Measurements from ENCODE around the gene LRMDA.

The LRMDA gene

DNA sequence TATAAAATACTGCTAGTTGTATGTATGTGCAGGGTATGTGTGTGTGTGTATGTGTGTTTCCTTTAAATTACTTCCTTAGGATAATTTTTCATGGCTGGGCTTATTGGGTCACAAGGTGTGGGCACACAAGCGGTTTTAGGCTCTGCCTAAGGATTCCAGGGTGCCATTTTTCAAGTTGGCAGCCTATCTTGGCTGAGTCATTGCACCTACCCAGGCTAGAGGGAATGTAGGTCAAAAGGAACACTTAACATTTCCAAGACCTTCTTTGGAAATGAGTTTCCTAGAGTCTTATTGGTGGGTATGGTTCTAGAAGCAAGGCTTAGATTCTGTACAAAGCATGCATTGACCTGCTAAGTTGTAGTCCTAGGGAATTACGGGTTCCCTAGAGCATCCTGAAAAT lies 642.1 kb downstream of the LRMDA start:
- DNase-seq, result no peak

DNA sequence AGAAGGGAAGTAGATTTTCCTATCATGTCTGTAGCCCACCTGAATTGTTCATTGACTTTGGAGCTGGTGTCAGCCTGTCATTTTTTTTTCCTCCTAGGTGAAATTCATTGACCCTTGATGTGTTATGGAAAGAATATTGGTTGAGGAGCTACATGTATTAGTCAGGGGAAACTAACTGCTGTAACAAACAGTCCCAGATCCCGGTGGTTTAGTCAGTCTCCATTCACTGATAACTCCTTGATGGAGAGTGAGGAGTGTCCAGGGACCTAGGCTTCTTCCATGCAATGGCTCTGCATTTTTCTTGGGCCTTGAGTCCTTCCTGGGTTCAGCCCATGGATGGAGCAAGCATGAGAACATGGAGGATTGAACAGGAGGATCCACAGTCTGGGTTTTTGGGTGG lies 643.2 kb downstream of the LRMDA start:
- DNase-seq, result no peak

DNA sequence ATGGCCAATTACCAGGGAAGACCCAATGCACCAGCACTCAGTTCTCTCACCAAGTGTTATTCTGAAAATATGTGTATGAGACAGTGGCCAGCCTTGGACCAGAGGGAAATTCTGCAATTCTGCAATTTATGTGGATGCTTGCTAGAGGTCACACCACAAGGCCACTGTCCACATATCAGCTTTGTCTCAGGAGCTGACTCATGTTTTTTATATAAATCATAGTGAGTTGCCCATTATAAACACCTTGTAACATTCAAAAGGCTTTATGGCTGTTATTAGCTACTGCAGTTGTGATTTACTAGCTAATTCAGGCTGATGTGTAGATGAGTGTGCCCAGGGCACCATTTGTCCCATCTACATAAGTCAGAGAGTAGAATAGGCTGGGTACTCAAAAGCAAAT lies 649.0 kb downstream of the LRMDA start:
- no peak for DNase-seq

DNA sequence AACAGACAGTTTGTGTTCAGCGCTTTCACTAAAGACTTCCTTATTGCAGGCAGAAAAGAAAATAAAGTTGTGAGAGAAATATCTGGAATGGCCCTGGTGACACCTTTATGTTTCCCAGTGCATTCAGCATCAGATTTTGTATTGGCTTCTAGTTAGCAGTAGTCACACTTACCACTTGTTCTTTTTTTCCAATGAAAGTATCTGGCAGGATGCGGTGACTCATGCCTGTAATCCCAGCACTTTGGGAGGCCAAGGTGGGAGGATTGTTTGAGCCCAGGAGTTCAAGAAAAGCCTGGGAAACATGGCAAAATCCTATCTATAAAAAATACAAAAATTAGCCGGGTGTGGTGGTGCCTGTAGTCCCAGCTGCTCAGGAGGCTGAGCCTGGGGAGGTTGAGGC lies 649.6 kb downstream of the LRMDA start:
- DNase-seq, result no peak

DNA sequence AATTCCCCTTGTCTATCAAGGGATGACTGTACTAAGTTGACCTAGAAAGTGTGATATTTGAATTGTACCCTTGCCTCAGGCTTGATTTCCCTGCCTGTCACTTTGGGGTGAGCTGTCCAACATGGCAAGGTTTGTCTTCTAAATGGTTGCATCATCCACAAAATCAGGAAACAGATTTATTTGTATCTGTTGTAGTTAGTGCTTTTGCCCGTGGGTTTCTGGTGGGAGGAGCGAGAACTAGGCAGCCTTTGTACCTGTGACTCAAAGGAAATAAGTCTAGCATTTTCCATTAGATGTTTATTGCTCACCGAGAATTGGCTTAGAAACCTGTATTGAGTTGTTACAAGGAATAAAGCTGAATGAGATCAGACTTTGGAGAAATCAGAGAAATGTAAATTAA lies 650.8 kb downstream of the LRMDA start:
- DNase-seq, result no peak

DNA sequence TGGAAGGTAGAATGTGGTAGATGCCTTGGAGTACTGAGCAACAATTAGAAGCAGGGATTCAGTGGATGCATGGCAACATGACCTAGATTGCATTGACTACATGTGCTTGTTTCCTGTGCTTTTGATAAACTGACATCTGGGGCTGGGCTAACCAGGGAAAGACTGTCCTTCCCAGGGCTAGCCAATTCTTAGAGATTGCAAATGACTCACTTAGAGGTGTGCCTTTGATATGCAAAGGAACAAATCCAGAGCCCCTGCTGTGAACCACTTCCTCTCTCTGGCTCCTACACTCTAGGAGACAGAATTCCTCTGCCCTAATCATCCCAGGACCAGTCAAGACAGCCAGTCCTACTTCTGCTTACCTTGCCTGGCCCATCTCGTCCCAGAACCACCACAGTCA lies 651.5 kb downstream of the LRMDA start:
- DNase-seq, result no peak

DNA sequence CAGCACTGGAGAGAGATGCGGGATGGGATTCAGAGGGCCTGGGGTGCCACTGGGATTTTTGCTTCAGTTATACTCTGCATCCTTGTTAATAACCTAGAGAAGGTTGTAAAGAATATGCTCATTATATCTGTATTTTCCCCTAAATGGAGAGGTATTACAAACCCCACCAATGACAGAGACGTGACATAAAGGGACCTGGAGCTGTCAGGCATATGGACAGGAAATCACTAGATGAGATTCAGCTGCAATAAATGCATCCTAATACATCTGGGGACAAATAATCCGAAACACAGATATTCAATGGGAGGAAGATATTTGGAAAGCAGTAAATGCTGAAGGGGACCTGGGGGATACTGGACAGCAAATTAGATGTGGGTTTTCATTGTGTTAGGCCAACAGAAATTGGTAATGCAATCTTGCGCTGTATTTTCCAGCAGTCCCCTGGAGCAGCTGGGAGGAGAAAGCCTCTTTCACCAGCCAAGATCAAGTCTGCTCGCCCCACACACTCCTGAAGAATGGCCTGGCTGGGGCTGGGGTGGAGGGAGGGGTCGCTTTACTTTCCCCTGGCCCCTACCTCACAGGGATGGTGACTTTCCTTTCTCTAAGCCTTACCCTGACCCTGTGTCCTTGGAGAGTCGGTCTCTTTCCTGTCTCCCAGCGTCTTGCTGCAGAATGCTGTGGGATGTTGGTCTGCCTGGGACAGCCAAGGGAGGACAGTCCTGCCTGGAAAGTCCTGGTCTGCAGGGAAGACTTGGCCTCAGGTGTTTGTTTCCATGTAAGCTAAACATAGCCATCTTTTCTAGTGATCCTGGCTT lies 653.8 kb downstream of the LRMDA start:
- DNase-seq, result no peak

DNA sequence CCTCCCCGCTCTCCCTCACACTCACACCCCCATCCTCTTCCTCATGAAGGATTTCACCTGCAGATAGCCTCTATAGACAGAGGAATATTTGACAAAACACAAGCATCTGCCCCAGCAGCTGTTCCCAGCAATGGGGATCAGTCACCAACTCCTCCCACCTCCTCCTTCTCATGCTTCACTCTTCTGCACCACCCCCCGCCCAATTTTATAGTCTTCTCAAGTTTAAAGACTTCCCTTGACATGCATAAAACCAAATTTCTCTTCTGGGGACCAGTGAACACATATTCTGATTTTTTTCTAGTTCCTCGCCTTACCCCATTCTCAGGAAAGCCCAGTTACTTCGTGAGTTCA lies 654.4 kb downstream of the LRMDA start:
- no peak for DNase-seq

DNA sequence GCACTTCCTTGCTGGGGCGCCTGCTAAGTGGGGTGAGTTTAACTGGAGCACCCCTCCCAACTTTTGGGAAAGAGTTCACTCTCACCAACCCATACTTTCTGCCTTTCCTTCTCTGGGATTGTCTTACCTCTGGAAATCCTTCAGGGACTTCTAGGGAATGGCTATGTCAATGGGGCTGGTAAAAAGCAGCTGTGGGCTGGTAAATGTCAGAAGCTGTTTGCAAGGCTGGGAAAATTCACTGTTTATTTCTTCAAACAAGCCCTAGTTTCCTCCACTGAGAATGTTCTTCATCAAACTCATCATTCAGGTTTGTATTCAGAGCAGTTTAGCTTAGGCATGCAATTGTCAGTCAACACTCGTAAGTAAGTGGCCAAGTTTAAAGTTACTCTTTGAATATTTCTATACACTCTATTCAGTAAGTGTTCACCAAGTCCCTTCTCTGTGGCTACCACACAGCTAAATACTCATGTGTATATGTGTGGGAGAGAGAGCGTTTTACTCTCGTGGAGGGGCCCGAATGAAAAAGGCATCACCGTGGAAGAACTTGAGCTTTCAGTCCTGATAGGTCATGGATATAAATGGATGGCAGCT lies 654.8 kb downstream of the LRMDA start:
- no peak for DNase-seq

DNA sequence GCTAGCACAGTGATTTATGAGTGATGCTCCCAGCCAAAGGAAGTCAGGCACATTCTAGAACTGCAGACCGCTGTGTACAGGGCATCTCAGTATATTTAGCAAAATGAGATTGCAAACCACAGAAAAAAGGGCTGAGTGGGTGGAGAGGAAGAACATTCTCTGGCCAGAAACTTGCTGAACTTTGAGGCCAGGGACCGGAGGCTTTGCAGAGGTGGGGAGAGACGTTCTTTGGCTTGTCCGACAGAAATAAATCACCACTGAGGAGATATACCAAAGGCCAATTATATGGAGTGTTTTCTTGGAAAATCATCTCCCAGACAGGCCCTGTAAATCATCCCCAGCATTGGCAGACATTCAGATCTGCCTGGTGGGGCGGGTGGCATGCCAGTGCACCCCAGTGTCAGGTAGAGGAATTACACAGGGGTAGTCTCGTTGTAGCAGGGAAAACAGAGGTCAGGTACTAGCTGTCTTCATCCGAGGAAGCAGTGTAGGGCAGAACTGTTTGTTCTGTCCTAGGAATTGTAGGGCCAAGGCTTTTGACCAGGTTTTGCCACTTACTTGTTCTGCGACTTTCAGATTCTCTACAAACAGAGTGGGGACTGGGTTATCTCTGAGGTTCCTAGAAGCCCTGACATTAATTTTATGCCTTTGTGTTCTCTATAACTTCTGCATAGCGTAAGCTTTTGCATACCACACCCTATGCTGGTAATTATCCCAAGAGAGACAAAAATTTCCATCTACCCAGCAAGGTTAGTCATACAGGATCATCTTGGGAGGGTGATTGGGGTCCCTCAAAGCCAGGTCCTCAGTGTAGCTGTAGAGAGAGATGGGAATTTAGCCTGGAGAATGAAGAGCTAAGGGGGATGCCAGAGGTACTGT lies 655.6 kb downstream of the LRMDA start:
- no peak for DNase-seq

DNA sequence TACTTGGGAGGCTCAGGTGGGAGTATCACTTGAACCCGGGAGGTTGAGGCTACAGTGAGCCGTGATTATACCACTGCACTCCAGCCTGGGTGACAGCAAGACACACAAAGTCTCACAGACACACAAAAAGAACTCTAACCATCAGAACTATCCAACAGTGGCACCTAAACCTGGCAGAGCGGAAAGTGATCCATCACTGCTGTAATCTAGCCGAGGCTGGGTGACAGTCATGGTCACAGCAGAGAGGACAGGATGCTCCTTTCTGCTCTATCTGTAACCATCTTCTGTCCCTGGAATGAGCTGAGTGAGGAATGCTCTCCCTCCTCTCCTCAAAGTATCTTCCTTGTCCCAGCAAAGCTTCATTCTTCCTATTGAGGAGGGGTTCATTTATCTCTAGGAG lies 656.6 kb downstream of the LRMDA start:
- no peak for DNase-seq

DNA sequence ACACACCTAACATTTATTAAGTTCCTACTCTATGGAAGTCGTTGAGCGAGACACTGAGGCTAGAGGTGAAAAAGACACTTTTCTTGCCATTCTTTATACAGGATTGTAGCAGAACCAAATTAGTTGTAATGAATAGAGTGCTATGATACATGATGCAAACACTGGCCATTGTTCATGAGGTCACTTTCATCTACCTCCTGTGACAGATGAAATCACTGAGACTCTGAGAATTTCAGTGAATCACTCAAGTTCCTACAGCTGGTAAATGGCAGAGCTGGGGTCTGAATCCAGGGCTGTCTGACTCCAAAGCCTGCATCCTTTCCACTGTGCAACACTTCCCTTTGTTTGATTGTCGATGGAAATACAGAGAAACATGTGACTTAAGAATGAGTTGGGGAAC lies 657.6 kb downstream of the LRMDA start:
- no peak for DNase-seq

DNA sequence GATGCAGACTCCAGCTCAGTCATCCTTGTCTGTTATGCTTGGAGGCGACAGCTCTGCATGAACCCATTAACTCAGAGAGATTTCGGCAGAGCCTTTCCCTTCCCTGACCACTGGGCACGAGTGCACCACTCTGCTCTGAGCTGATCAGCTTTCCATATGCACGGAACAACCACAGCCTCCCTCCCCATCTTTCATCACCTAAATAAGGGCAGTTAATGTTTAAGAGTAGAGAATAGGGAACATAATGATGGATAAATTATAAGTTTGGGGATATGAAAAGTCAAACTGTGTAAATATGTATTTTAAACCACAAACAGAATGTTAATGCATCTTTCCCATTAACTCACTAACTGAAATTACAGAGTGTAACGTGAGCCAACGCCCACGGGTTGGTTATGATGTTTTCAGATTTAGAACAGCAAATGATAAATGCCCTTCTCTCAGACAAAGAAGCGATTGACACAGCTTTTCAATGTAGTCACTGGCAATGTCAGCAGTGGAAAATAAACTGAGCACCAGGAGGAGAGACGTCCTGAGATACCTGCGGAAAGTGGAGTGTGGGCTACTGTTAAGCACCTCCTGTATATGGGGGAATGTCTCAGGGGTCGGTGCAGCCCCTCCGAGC lies 658.2 kb downstream of the LRMDA start:
- no peak for DNase-seq

DNA sequence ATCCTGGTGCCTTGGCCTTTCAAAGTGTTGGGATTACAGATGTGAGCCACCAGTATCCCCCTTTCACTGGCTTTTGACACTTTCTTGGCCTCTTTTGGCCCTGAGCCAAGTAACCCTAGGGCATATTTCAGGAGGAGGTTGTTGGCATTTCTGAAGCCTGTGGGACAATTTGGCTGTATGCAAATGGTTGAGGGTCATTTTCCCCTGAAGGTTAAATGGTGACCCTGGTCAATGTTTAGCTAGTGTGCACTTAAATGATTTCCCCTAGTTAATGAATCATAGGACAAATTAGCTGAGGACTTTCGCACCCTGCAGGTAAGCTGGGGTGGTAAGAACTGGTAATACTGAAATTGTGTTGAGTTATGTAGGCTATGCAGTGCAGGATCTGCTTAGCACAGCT lies 660.5 kb downstream of the LRMDA start:
- DNase-seq, result no peak

DNA sequence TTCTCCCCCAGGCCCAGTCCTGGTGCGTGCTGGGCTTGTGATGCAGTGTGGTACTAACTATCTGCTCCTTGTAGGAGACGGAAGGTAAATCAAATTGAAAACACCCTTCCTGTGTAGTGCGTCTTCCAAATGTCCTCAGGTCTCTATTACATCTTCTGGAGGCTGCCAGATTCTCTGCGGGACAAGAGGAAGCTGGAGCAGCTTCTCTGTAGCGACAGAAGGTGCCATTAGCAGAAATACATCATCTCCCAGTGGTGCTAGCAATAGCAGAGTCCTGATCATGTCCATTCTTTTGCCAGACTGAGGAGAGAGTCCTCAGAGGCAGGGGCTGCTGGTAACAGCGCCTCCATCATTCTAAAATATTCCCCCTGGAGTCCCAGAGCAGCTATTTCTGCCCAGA lies 675.2 kb downstream of the LRMDA start:
- DNase-seq, result no peak

DNA sequence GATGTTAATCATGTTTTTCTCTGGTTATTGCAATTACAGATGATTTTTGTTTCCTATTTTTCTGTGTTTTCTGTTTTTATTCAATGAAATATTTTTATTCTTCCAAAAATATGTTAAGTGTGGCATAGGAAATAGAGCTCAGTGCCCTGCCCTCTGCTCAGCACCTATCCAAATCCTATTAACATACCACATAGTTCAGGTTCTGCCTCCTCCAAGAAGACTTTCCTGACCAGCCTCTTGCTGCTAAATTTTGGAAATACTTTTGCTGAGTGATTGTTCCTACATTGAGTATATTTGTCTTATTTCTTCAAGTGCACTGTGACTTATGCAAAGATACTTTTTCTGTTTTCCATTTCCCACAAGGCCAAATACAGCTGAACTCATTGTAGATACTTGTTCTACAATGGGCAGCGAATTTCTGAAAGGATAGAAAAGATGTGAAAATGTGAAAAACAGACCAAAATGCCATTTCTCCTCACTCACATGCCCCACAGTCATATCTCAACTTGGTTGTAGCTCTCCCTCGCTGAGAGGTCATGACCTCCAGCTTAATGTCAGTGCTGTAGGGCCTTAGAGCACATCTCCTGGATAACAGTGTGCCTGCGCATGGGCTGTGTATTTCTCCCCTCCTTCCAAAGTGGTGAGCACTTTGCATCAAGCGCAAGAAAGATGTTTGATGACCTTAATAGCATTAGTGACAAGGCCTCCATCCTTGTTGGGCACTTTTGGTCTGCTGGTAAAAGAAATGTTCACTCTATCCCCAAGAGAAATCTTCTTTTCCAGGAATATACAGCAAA lies 677.3 kb downstream of the LRMDA start:
- DNase-seq, result no peak

DNA sequence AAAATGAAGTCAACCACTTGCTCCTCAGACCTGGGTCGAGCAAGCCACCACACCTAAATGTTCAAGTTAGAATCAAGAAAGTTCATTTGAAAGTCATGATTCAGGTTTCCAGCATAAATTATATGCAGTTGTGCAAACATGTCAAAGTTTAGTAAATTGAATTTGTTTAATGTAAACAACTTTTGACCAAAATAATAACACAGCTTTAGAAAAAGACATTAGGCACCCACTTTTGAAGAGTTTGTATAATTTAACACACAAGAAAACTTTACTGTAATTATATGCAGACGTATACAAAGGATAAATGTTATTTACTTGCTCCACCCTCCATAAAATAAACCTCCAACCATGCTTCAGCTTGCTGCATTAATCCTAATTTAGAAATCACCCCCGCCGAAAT lies 680.0 kb downstream of the LRMDA start:
- DNase-seq, result no peak

DNA sequence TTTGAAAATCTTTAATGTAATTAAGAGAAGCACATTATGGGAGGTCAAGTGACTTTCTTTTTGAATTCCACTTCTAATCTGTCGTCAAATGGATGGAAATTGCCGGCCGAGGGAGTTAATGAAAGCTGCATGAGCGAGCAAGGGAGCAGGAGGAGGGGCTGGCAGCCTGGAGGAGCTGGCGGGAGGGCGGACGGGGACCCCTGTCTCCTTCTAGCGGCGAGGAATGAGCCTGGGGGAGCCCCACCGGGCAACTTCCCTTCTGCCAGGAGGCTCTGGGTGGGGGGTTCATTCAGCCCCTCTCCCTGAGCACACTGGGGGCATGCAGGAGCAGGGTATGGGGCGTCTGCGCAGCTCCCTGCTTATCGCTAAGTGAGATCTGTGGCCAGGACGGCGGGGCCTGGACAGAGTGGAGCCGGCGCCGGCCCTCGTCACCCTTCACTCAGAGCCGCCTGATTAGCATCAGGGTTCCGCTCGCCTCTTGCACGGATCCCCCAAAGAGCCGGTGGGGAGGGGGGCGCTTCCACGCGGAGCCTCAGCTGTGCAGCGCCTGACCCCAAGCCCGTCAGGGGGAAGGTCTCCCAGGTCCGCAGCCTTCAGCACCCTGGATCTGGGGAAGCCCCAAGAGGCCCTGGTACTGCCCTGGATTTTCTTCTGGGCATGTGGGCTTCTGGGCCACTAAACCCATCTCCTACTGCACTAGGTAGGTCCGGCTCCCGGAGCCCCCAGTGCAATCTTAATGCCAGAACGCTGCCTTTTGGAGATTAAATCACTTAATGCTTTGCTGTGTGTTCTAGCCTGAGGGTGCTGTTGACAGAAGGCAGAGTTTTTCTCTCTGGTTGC lies 680.8 kb downstream of the LRMDA start:
- DNase-seq, result peak; percentile 84

DNA sequence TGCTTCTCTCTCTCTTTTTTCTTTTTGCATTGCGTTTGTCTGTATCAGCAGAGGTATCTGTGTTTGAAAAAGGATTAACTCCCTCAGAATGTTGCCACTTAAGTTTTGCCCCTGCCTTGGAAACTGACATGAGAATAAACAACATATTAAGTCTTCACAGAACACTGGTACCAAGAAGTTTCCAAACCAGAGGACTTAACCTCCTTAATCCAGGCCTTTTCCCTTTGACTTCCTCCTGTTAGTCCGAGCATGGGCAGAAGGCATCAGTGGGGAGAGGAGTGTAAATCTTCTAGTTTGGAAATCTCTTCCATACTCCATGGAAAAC lies 681.4 kb downstream of the LRMDA start:
- peak; percentile 29 for DNase-seq

DNA sequence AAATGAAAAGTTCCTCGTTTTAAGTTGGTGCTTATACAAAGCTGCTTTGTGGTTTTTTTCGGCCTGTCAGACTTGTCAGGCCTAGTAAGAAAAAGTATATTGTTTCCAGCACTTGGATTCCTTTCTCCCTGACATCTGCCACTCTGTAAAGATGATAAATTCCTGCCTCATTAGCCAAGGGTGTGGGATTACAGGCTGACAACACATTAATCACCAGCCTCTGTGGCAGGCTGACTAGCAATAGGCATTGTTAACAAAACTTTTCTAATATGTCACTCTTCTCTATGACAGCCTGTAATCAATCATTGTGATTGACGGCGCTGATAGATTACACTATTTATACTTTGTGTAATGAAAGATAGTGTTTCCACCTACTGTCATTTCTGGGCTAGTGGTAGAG lies 682.5 kb downstream of the LRMDA start:
- peak; percentile 51 for DNase-seq

DNA sequence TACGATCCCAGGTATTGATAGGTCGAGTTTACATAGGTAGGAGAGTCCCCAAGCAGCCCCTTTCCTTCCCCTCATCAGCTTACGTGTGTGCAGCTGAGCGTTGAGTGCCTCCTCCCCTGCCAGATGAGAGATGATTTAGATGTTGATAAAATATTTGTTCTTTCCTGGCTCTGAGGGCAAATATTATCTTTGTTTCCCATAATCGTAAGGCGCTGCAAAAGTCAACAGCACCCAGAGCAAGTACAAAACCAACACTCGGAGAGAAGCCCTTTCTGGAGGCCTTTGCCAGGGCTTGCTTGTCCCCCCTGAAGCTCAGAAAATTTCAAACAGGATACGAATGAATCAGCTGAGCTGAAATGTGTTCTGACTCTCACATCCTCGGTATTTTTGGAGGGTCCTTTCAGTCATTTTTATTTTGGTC lies 683.2 kb downstream of the LRMDA start:
- DNase-seq, result no peak

DNA sequence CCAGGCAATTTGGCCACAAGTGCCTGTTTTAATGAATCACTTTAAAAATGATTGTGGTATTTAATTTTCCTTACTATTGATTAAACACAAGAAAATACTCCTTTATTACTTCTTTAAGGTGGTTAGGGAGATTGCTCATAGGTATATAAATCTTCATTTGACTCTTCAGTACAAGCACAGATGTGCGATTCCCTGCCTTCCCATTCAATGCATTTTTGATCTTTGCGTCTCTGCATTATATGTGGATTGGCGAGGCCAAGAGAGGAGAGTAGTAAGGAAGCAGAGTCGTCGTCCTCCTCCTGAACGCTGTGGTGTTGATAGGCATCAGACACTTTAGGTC lies 683.7 kb downstream of the LRMDA start:
- no peak for DNase-seq

Data from eye (tissue), 1 donor.